Smooth muscle cell (in vitro differentiated cells): ENCODE data around the gene CLIP4. TPM values are rescaled to one million over a fixed set of nuclear protein-coding genes. Genes with fewer than 3 reads are reported as not detected.
A peak's percentile ranks its signal among the peaks of the same experiment; 100 is the strongest.

Experiments
- DNase-seq: peaks from one replicate; lab custom pipeline; 2025; ENCODE audit not compliant: unreplicated experiment; lab: John Stamatoyannopoulos, UW
- H2AFZ ChIP-seq: fragments of 200-600 bp; sonication (generic); 2 replicates; pipeline ENCODE4 v1.6.0; 2016; ENCODE audit warnings: antibody characterized with exemption, low read depth, mild to moderate bottlenecking
- H3F3A ChIP-seq: fragments of 200-600 bp; sonication (generic); 2 replicates; pipeline ENCODE4 v1.6.0; 2017; ENCODE audit warnings: antibody characterized with exemption, low read depth
- H3K27ac ChIP-seq: fragments of 200-600 bp; sonication (generic); 2 replicates; pipeline ENCODE4 v1.5.1; 2016; ENCODE audit warnings: low read depth, mild to moderate bottlenecking
- H3K27me3 ChIP-seq: fragments of 200-600 bp; sonication (generic); 2 replicates; pipeline ENCODE4 v1.6.1; 2016; ENCODE audit warnings: low read depth, mild to moderate bottlenecking
- H3K36me3 ChIP-seq: fragments of 200-600 bp; sonication (generic); 2 replicates; pipeline ENCODE4 v1.5.1; 2016; ENCODE audit warnings: low read depth
- H3K4me1 ChIP-seq: fragments of 200-600 bp; sonication (generic); 2 replicates; pipeline ENCODE4 v1.5.1; 2016; ENCODE audit warnings: low read depth
- H3K4me2 ChIP-seq: fragments of 200-600 bp; sonication (generic); 2 replicates; pipeline ENCODE4 v1.6.0; 2016; ENCODE audit warnings: mild to moderate bottlenecking
- H3K4me3 ChIP-seq: fragments of 200-600 bp; sonication (generic); 2 replicates; pipeline ENCODE4 v1.5.1; 2016; ENCODE audit warnings: mild to moderate bottlenecking
- H3K79me2 ChIP-seq: fragments of 200-600 bp; sonication (generic); 2 replicates; pipeline ENCODE4 v1.6.0; 2016; ENCODE audit warnings: low read depth, mild to moderate bottlenecking
- H3K9ac ChIP-seq: fragments of 200-600 bp; sonication (generic); 2 replicates; pipeline ENCODE4 v1.6.0; 2016; ENCODE audit warnings: low read depth
- H3K9me3 ChIP-seq: fragments of 200-600 bp; sonication (generic); replicated peaks from 2 replicates; pipeline ENCODE4 v1.5.1; 2016; ENCODE audit warnings: low read depth
- H4K20me1 ChIP-seq: fragments of 200-600 bp; sonication (generic); 2 replicates; pipeline ENCODE4 v1.6.0; 2016; ENCODE audit warnings: low read depth
- whole genome bisulfite sequencing: methylation state at CpG from one replicate; pipeline ENCODE4 v1.1.7; 2016; ENCODE audit warnings: low lambda C conversion rate; 5-methylcytosine and 5-hydroxymethylcytosine counted together
- polyA plus RNA-seq: library from polyadenylated mRNA; unstranded; fragments of >200 nt; fragmentation: Nextera tagmentation; extraction: Ambion mirVana; gene quantifications from 2 replicates; pipeline ENCODE4 v1.2.1, GENCODE V29; 2016
- total RNA-seq: library from RNA; depleted of rRNA; stranded (reverse); fragments of >200 nt; gene quantifications from 2 replicates; pipeline ENCODE4 v1.2.3, GENCODE V29; 2014
- TF ChIP-seq, protein P1 (sequence below): fragments of 200-600 bp; sonication (generic); IDR thresholded peaks from 2 replicates; pipeline ENCODE4 v1.5.1; 2017; ENCODE audit warnings: borderline replicate concordance, mild to moderate bottlenecking, antibody characterized with exemption; ENCODE audit not compliant: insufficient read depth, poor library complexity, severe bottlenecking

Gene CLIP4
- total and polyA plus RNA-seq, 2 experiments from 2014 or later: 5.7 to 18.9 TPM

DNA sequence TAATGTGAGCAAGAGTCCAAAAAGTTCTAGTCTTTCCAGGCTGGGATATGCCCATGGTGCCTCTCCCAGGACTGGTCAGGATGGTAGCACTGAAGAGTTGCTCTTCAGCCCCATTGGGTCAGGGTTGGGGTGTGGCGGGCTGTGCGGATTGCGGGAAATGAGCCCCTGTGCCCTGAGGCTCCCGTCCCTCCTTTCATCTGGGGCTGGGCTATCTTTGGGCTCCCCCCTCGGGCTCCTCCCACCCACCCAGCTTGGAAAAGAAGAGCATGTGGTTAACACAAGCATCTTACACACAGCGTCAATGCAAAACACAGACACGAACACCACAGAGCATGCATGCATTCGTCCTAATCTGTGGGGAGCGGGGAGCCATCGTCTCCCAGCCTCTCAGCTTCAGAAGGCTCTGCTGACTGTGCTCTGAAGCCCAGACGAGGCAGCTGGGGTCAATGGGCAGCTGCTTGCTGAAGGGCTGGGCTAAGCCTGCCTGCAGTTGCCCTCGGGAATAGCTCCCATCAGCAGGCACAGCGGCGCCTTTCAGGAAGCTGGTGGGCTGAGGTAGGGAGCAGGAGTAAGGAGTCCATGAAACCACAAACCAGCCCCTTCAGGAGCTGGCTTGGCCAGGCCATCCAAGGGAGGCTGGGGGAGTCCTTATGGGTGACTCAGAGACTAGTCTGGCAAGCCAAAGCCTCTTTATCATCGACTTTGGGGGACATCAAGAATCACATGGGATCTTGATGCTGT is 112.9 kb downstream of the CLIP4 start:
- TF ChIP-seq, protein P1, sequence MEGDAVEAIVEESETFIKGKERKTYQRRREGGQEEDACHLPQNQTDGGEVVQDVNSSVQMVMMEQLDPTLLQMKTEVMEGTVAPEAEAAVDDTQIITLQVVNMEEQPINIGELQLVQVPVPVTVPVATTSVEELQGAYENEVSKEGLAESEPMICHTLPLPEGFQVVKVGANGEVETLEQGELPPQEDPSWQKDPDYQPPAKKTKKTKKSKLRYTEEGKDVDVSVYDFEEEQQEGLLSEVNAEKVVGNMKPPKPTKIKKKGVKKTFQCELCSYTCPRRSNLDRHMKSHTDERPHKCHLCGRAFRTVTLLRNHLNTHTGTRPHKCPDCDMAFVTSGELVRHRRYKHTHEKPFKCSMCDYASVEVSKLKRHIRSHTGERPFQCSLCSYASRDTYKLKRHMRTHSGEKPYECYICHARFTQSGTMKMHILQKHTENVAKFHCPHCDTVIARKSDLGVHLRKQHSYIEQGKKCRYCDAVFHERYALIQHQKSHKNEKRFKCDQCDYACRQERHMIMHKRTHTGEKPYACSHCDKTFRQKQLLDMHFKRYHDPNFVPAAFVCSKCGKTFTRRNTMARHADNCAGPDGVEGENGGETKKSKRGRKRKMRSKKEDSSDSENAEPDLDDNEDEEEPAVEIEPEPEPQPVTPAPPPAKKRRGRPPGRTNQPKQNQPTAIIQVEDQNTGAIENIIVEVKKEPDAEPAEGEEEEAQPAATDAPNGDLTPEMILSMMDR: no peak
- no peak overlapping the region for H3K9ac ChIP-seq
- H3K9me3 ChIP-seq: no peaks in the 10 kb centered on the region
- peak overlapping the region; percentile 82 for H3K27ac ChIP-seq
- no peak overlapping the region for H2AFZ ChIP-seq
- no peak overlapping the region for H3K4me3 ChIP-seq
- no peaks in the 10 kb centered on the region for H4K20me1 ChIP-seq
- H3F3A ChIP-seq: no peaks in the 10 kb centered on the region
- H3K4me2 ChIP-seq: peak overlapping the region; percentile 73
- H3K27me3 ChIP-seq: no peaks in the 10 kb centered on the region
- no peaks in the 10 kb centered on the region for H3K4me1 ChIP-seq
- no peaks in the 10 kb centered on the region for H3K79me2 ChIP-seq
- WGBS: 16% methylated on average over 15 of the region's 15 CpGs
- no peaks in the 10 kb centered on the region for H3K36me3 ChIP-seq
- peak; percentile 17 for DNase-seq

- 85% methylated on average over 9 of the region's 9 CpGs for WGBS
- no peaks in the 10 kb centered on the region for H4K20me1 ChIP-seq
- TF ChIP-seq, protein P1: no peak
Measured at GRCh38 chr2:29228947-29229346, 113.7 kb downstream of the CLIP4 start.

DNA sequence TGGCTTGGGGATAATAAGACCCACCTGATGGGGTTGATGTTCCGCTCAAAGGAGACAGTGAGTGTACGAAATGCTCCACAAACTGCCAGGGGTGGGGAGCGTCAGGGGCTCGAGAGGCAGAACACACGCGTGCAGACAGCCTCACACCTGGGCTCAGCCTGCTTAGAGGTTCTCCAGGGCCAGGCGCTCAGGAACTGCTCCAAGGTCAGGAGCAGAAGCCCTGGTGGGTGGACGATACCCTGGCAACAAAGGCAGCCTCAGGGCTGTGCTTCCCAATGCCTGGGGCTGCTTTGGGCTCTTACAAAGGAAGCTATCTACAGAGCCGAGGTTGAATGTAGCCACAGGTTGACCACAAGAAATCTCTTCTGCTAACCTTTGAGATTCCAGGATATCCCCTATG is 114.4 kb downstream of the CLIP4 start:
- Histone ChIP-seq H3F3A (no peaks in the 10 kb centered on the region), H3K4me1 (no peaks in the 10 kb centered on the region)
- TF ChIP-seq, protein P1: no peak

More at GRCh38 chr2:29228947-29229346, 113.7 kb downstream of the CLIP4 start:
- Histone ChIP-seq H2AFZ (no peak overlapping the region), H3K27me3 (no peaks in the 10 kb centered on the region), H3K4me1 (no peaks in the 10 kb centered on the region), H3K9me3 (no peaks in the 10 kb centered on the region), H3K4me3 (no peak overlapping the region), H3K9ac (no peak overlapping the region), H3K79me2 (no peaks in the 10 kb centered on the region), H3K4me2 (peak overlapping the region; percentile 73), H3F3A (no peaks in the 10 kb centered on the region), H3K27ac (no peak overlapping the region), H3K36me3 (no peaks in the 10 kb centered on the region)
- no peak for DNase-seq

DNA sequence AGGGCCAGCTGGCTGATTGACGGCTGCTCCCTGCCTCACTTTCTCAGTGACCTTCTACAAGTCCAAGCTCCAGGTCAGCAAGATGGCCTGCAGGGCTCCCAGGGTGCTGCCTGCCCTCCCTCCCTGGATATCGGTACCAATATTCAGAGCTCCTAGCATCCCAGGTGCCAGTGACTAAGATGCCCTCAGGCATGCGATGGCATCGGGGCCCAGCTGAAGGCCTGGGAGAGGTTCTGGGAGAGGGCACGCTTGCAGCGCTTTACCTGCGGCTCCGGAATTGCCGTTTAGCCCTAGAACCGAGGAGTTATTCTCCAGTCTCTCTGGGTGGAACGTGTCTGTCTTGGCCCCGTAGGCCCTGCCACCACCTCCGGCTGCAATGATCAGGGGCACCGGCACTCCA is 116.8 kb downstream of the CLIP4 start:
- Histone ChIP-seq H3K27me3 (no peaks in the 10 kb centered on the region), H4K20me1 (no peaks in the 10 kb centered on the region), H3F3A (no peaks in the 10 kb centered on the region), H2AFZ (no peak overlapping the region), H3K79me2 (no peaks in the 10 kb centered on the region), H3K4me3 (no peak overlapping the region), H3K4me2 (no peak overlapping the region), H3K4me1 (no peaks in the 10 kb centered on the region), H3K36me3 (no peaks in the 10 kb centered on the region), H3K27ac (no peak overlapping the region), H3K9ac (no peak overlapping the region), H3K9me3 (no peaks in the 10 kb centered on the region)
- TF ChIP-seq, protein P1: no peak
- WGBS: 94% methylated on average over 14 of the region's 14 CpGs
- no peak for DNase-seq

More for the DNA sequence above, 114.4 kb downstream of the CLIP4 start:
- H3K27ac ChIP-seq: no peak overlapping the region
- H3K36me3 ChIP-seq: no peaks in the 10 kb centered on the region
- H2AFZ ChIP-seq: no peak overlapping the region
- no peak overlapping the region for H3K4me3 ChIP-seq
- H3K9me3 ChIP-seq: no peaks in the 10 kb centered on the region
- no peak overlapping the region for H3K9ac ChIP-seq
- no peaks in the 10 kb centered on the region for H3K27me3 ChIP-seq
- H3K79me2 ChIP-seq: no peaks in the 10 kb centered on the region
- DNase-seq: no peak
- H3K4me2 ChIP-seq: no peak overlapping the region
- WGBS: 87% methylated on average over 9 of the region's 9 CpGs
- H4K20me1 ChIP-seq: no peaks in the 10 kb centered on the region
